Kidney epithelial cell (primary cell): ENCODE measurements around the gene HSPA4. TPM values are rescaled to one million over a fixed set of nuclear protein-coding genes. Genes with fewer than 3 reads are reported as not detected.

Source experiments
- DNase-seq: peaks from one replicate; pipeline ENCODE4 v3.0.0-alpha.2; 2010; ENCODE audit warnings: low read depth
- H3K27me3 ChIP-seq: 2 replicates; pipeline ENCODE4 v1.6.0; 2011; ENCODE audit warnings: low read length; ENCODE audit not compliant: control insufficient read depth, insufficient read depth
- H3K36me3 ChIP-seq: 2 replicates; pipeline ENCODE4 v1.5.1; 2011; ENCODE audit warnings: low read length; ENCODE audit not compliant: control insufficient read depth, insufficient read depth
- H3K4me3 ChIP-seq: 2 replicates; pipeline ENCODE4 v1.5.1; 2011; ENCODE audit warnings: low read depth, mild to moderate bottlenecking, control low read depth, low read length
- total RNA-seq: library from RNA; depleted of rRNA; stranded (reverse); fragments of >200 nt; gene quantifications from 2 replicates; pipeline ENCODE4 v1.2.3, GENCODE V29; 2015
- TF ChIP-seq, protein P1 (sequence below): IDR thresholded peaks from 2 replicates; pipeline ENCODE4 v1.5.1; 2011; ENCODE audit warnings: mild to moderate bottlenecking, moderate library complexity, low read length, control low read depth, inconsistent platforms; ENCODE audit not compliant: insufficient read depth, poor library complexity, severe bottlenecking

HSPA4 gene
- total RNA-seq, 1 donor from 2014 or later = 95.9 TPM

DNA sequence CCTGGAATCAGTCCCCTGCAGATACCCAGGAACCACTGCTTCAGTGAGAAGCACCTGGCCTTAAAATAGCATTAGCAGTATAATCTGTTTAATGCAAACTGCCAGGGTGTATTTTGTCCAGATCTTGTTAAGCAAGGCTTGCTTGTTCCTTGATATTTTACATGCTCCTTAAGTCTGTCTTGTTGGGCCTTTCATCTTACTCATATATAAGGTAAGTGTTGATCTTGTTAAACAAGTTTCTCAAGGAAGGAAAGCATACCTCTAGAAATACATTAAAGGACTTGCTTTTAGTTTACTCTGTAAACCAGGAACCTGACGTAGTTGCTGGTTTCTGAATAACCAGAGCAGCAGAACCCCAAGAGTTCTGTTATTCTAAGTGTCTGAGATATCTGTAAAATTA lies 13.7 kb downstream of the HSPA4 start:
- no peak for DNase-seq
- Histone ChIP-seq H3K36me3 (peaks cover 2% of the 10 kb centered on the region), H3K27me3 (no peaks in the 10 kb centered on the region), H3K4me3 (no peak overlapping the region)
- TF ChIP-seq, protein P1, sequence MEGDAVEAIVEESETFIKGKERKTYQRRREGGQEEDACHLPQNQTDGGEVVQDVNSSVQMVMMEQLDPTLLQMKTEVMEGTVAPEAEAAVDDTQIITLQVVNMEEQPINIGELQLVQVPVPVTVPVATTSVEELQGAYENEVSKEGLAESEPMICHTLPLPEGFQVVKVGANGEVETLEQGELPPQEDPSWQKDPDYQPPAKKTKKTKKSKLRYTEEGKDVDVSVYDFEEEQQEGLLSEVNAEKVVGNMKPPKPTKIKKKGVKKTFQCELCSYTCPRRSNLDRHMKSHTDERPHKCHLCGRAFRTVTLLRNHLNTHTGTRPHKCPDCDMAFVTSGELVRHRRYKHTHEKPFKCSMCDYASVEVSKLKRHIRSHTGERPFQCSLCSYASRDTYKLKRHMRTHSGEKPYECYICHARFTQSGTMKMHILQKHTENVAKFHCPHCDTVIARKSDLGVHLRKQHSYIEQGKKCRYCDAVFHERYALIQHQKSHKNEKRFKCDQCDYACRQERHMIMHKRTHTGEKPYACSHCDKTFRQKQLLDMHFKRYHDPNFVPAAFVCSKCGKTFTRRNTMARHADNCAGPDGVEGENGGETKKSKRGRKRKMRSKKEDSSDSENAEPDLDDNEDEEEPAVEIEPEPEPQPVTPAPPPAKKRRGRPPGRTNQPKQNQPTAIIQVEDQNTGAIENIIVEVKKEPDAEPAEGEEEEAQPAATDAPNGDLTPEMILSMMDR = no peak

DNA sequence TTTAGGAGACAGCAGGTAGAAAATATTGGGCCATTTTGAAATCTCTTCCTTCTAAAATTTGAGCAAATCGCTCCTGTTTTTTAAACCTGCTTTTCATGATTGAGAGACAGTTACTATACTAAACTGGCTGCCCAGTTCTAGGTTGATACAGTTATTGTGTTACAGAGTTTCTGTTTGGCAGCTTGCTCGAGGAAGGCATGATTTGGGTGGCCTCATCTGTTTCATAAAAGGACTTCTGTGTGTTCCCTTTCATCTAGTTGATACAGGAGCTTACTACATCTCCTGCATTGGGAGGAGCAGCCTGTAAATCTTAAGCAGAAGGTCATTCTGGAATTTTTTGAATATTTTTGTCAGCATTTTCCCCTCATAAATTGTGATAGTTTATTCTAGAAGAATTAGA lies 14.2 kb downstream of the HSPA4 start:
- H3K4me3 ChIP-seq = no peak overlapping the region
- no peak for DNase-seq
- H3K27me3 ChIP-seq = no peaks in the 10 kb centered on the region
- peaks cover 2% of the 10 kb centered on the region for H3K36me3 ChIP-seq
- TF ChIP-seq, protein P1 = no peak

DNA sequence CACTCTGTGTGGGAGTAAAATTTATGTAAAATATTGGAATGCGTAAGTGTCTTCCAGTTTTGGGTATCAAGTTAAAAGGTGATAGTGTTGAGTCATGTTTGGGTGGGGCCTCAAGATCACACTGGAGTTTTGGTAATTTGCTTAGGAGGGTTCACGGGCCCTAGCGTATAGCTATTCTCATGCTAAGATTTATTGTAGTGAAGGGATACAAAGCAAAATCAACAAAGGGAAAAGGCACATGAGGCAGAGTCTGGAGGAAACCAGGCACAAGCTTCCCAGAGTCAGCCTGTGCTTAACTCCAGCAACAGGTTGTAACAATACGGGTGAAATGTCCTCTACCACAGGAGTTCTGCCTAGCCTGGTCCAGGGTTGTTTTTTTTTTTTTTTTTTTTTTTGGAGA lies 20.2 kb downstream of the HSPA4 start:
- no peak overlapping the region for H3K4me3 ChIP-seq
- no peaks in the 10 kb centered on the region for H3K27me3 ChIP-seq
- no peak for DNase-seq
- peaks cover 2% of the 10 kb centered on the region for H3K36me3 ChIP-seq
- TF ChIP-seq, protein P1 = no peak

DNA sequence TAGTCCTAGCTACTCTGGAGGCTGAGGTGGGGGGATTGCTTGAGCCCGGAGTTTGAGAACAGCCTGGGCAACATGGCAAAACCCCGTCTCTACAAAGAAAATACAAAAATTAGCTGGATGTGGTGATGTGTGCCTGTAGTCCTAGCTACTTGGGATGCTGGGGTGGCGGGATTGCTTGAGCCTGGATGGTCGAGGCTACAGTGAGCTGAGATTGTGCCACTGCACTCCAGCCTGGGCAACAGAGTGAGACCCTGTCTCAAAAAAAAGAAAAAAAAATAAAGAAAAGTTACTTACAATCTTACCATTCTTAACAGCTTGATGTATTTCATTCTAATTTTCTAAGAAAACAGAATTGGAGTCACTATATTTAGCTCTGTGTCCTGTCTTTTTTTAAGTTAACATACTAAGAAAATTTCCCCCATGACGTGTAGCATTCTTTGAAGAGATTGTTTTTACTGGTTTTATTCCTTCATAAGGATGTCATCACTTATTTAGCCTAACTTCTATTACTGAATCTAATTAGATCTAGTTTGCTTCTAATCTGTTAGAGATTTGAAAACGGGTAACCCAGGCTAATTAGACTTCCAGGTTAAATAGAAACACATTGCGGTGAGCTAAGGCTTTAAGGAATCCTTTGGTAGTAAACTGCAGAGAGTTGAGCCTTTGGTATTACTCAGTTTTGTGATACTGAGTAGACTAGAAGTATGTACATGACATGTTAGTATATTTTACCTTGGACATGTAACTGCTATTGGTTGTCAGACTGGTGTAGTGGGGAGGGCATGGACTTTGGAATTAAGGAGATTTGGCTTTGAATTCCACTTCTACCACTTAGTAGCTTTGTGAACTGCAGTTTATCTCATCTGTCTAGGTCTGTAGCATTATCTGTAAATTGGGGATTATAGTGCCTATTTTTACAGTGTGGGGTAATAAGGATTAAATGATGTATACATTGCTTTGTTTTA lies 24.0 kb downstream of the HSPA4 start:
- no peaks in the 10 kb centered on the region for H3K27me3 ChIP-seq
- DNase-seq = no peak
- H3K4me3 ChIP-seq = no peak overlapping the region
- TF ChIP-seq, protein P1 = no peak
- no peaks in the 10 kb centered on the region for H3K36me3 ChIP-seq

DNA sequence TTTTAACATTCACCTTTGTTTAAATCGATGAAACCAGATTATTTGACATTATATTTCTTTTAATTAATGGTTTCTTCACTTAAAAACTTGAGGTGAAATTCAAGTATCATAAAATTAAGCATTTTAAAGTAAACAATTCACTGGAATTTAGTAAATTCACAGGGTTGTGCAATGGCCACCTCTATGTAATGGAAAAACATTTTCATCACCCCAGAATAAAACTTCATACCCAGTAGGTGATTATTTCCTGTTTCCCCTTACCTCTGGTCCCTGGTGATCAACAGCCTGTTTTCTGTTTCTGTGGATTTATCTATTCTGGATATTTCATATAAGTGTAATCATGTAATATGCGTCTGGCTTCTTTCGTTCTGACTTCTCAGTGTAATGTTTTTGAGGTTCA lies 27.2 kb downstream of the HSPA4 start:
- H3K36me3 ChIP-seq = no peaks in the 10 kb centered on the region
- TF ChIP-seq, protein P1 = no peak
- no peaks in the 10 kb centered on the region for H3K27me3 ChIP-seq
- no peak for DNase-seq
- H3K4me3 ChIP-seq = no peak overlapping the region

DNA sequence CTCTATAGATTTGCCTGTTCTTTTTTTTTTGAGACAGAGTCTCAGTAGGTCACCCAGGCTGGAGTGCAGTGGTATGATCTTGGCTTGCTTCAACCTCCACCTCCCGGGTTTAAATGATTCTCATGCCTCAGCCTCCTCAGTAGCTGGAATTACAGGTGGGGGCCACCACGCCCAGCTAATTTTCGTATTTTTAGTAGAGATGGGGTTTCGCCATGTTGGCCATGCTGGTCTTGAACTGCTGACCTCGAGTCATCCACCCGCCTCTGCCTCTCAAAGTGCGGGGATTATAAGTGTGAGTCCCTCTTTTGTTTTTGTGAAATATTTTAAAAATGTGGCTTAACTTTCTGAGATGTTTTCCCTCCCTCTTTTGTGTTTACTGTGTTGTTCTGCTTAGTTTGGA lies 29.2 kb downstream of the HSPA4 start:
- TF ChIP-seq, protein P1 = no peak
- H3K27me3 ChIP-seq = no peaks in the 10 kb centered on the region
- no peak for DNase-seq
- H3K4me3 ChIP-seq = no peak overlapping the region
- no peaks in the 10 kb centered on the region for H3K36me3 ChIP-seq
